Neural progenitor cell (in vitro differentiated cells): Measurements from ENCODE around the gene OSBPL8.

Experiments used
- EZH2 ChIP-seq: fragments of 200-600 bp; sonication (generic); IDR thresholded peaks from 2 replicates; pipeline ENCODE4 v1.6.1; 2017; ENCODE audit warnings: antibody characterized with exemption, mild to moderate bottlenecking, moderate library complexity
- TF ChIP-seq, protein P1 (sequence below): fragments of 200-600 bp; sonication (generic); IDR thresholded peaks from 2 replicates; pipeline ENCODE4 v1.5.1; 2017; ENCODE audit warnings: antibody characterized with exemption, mild to moderate bottlenecking

DNA sequence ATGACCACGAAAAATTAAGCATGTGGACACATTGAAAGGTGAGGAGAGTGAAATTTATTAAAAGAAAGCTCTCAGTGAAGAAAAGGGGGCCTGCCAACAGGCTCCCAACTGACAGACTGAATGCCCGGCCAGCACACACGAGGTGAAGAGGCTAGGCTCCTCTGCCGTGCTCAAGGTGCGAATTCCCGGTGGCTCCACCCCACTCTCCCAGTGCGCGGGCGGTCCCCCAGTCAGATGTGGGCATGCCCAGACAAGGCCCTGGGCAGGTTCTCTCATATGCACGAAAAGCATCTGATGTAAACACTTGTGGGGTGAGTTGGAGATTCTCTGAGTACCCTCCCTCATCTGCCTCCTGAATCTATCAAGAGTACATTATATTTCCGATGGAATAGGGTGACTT is 48.5 kb upstream of the OSBPL8 start:
- no peak for TF ChIP-seq EZH2
- TF ChIP-seq, protein P1, sequence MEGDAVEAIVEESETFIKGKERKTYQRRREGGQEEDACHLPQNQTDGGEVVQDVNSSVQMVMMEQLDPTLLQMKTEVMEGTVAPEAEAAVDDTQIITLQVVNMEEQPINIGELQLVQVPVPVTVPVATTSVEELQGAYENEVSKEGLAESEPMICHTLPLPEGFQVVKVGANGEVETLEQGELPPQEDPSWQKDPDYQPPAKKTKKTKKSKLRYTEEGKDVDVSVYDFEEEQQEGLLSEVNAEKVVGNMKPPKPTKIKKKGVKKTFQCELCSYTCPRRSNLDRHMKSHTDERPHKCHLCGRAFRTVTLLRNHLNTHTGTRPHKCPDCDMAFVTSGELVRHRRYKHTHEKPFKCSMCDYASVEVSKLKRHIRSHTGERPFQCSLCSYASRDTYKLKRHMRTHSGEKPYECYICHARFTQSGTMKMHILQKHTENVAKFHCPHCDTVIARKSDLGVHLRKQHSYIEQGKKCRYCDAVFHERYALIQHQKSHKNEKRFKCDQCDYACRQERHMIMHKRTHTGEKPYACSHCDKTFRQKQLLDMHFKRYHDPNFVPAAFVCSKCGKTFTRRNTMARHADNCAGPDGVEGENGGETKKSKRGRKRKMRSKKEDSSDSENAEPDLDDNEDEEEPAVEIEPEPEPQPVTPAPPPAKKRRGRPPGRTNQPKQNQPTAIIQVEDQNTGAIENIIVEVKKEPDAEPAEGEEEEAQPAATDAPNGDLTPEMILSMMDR = no peak
